IMR-90 (cell line): Measurements from ENCODE around the gene KIF21A.

Experiments used
- MAZ ChIP-seq: IDR thresholded peaks from 2 replicates; pipeline ENCODE4 v1.6.1; 2012; ENCODE audit warnings: low read depth, mild to moderate bottlenecking, low read length, improper control_type of control experiment, moderate library complexity, borderline replicate concordance
- POLR2A ChIP-seq: IDR thresholded peaks from 2 replicates; pipeline ENCODE4 v1.6.1; 2012; ENCODE audit warnings: mild to moderate bottlenecking, low read depth, low read length
- TF ChIP-seq, protein P1 (sequence below): fragments of 150-350 bp; IDR thresholded peaks from 2 replicates; pipeline ENCODE4 v1.6.1; 2017; ENCODE audit warnings: mild to moderate bottlenecking, antibody characterized with exemption, low read length, low read depth
- TF ChIP-seq, protein P2 (sequence below): conservative IDR thresholded peaks from 2 replicates; pipeline ENCODE4 v1.5.1; 2012; ENCODE audit warnings: mild to moderate bottlenecking, low read depth, low read length, improper control_type of control experiment
- TF ChIP-seq, protein P3 (sequence below): fragments of 150-350 bp; IDR thresholded peaks from 2 replicates; pipeline ENCODE4 v1.6.1; 2016; ENCODE audit warnings: low read depth, mild to moderate bottlenecking, low read length, moderate library complexity, borderline replicate concordance

DNA sequence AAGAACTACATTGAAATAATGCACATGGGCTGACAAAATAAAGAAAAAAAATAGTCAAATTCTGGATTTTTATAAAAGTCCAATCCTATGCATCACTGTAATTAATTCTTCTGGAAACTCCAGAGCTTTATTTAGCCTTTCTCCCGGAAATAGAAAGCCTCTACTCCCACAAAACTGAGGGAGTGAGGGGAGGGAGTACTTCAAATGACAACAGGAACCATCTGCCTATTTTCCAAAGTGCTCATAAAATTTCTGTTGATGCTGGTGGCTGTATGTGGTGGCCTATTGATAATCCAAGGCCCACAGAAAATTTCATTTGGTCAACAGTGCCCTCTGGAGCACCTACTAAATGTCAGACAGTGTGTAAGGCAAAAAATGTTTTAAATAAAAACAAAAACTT, 64.6 kb downstream of the KIF21A start:
- TF ChIP-seq, protein P1, sequence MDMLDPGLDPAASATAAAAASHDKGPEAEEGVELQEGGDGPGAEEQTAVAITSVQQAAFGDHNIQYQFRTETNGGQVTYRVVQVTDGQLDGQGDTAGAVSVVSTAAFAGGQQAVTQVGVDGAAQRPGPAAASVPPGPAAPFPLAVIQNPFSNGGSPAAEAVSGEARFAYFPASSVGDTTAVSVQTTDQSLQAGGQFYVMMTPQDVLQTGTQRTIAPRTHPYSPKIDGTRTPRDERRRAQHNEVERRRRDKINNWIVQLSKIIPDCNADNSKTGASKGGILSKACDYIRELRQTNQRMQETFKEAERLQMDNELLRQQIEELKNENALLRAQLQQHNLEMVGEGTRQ, result no peak
- TF ChIP-seq POLR2A (no peak), MAZ (no peak)
- TF ChIP-seq, protein P2, sequence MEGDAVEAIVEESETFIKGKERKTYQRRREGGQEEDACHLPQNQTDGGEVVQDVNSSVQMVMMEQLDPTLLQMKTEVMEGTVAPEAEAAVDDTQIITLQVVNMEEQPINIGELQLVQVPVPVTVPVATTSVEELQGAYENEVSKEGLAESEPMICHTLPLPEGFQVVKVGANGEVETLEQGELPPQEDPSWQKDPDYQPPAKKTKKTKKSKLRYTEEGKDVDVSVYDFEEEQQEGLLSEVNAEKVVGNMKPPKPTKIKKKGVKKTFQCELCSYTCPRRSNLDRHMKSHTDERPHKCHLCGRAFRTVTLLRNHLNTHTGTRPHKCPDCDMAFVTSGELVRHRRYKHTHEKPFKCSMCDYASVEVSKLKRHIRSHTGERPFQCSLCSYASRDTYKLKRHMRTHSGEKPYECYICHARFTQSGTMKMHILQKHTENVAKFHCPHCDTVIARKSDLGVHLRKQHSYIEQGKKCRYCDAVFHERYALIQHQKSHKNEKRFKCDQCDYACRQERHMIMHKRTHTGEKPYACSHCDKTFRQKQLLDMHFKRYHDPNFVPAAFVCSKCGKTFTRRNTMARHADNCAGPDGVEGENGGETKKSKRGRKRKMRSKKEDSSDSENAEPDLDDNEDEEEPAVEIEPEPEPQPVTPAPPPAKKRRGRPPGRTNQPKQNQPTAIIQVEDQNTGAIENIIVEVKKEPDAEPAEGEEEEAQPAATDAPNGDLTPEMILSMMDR, result no peak
- TF ChIP-seq, protein P3, sequence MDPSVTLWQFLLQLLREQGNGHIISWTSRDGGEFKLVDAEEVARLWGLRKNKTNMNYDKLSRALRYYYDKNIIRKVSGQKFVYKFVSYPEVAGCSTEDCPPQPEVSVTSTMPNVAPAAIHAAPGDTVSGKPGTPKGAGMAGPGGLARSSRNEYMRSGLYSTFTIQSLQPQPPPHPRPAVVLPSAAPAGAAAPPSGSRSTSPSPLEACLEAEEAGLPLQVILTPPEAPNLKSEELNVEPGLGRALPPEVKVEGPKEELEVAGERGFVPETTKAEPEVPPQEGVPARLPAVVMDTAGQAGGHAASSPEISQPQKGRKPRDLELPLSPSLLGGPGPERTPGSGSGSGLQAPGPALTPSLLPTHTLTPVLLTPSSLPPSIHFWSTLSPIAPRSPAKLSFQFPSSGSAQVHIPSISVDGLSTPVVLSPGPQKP, result no peak
